HG02885 (cell line): ENCODE measurements around the gene COG3.

Experiments
- ATAC-seq: cut with Tn5 transposase; IDR thresholded peaks from one replicate; pipeline ENCODE4 v1.9.1; 2021; ENCODE audit warnings: mild to moderate bottlenecking; ENCODE audit not compliant: unreplicated experiment, poor library complexity

The COG3 gene

GRCh38 chr13:45541806-45542205, 77.1 kb downstream of the COG3 start:
- ATAC-seq = no peak

DNA sequence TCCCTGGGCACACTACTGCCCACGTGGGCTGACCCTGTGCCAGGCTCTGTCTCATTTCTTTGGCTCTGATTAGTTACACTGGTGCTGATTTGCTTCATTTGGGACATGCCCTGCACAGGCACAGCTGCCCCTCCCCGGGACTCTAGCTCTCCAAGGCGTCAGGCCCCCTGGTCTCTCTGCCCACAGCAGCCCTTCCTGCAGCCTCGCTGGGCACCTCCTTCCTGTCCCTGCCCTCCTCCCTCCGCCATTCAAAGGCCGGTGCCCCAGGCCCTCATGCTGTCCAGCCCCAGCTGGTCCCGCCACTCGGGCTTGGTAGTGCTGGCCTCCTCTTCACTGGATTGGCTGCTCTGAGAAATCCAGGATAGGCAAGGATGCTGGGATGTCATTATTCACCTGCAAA, 77.7 kb downstream of the COG3 start:
- ATAC-seq = no peak

DNA sequence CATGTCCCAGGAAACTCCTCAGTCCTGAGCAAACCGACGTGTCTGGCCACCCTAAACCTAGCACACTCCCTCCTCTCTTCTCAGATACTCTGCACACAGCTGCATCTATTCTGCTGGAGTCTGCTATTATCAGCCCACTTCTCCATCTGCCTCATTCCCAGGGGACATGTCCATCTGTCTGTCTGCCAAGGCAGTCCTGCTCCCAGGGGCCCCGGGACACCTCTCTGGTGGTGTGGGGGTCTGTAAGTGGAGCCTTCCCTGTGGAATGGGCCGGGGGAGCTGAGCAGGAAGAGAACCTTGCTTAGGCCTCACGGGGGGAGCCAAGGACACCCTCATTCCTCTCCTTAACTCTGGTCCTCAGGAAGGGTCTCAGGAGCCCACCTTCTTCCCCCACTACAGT, 78.1 kb downstream of the COG3 start:
- ATAC-seq = no peak

GRCh38 chr13:45544520-45544919, 79.8 kb downstream of the COG3 start:
- ATAC-seq = no peak

DNA sequence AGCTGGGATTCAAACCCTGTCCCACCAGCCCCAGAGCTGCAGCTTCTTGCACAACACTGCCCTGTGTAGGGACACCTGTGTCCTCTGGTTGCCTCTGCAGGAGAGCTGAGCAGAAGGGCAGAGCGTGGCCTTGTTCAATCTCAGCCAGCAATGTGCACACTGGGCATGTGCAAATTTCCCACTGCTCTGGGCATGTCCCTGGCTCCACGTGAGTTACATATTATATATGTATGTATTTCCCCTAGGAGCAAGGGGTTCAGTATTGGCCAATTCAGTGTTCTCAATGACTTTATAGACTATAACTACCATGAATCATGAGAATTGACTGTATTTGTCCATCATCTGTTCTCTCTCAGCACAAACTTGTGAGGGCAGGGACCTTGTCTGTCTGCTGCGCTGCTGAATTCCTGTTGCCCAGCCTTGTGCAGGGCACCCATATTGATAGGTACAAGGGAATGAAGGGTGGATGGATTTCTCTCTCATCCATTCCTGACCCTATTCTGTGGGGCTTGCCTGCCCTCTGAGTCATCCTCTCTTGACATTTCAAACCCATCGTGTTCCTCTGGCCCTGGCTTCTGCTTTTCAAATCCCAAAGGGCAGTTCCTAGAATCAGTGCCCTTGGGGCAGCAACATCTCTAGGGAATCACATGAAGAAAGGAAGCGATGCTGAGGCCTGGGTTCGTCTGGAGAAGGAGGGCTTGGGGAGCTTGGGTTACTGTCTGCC, 81.1 kb downstream of the COG3 start:
- no peak for ATAC-seq

DNA sequence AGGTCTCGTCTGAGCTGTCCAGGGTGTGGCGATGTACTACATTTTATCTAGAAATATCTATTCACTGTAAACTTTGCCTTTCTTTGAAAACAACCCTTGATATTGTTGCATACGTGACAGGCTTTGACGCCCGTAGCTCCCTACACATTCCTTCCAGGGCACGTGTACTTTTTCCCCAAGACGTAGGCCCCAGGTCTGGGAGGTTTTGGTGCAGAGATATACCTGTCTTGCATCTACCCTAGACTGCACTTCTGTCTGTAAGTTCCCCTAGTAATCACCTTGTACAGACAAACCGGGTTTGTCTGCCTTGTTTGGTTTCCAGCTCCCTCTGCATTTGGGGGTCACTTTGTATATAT, 81.6 kb downstream of the COG3 start:
- ATAC-seq = no peak

- ATAC-seq = no peak
Observed at GRCh38 chr13:45548281-45548680, 83.5 kb downstream of the COG3 start.

GRCh38 chr13:45554604-45555109, 89.9 kb downstream of the COG3 start:
- ATAC-seq = no peak

GRCh38 chr13:45564133-45564776, 99.5 kb downstream of the COG3 start:
- no peak for ATAC-seq

- ATAC-seq = no peak
Observed at GRCh38 chr13:45565331-45565730, 100.6 kb downstream of the COG3 start.

DNA sequence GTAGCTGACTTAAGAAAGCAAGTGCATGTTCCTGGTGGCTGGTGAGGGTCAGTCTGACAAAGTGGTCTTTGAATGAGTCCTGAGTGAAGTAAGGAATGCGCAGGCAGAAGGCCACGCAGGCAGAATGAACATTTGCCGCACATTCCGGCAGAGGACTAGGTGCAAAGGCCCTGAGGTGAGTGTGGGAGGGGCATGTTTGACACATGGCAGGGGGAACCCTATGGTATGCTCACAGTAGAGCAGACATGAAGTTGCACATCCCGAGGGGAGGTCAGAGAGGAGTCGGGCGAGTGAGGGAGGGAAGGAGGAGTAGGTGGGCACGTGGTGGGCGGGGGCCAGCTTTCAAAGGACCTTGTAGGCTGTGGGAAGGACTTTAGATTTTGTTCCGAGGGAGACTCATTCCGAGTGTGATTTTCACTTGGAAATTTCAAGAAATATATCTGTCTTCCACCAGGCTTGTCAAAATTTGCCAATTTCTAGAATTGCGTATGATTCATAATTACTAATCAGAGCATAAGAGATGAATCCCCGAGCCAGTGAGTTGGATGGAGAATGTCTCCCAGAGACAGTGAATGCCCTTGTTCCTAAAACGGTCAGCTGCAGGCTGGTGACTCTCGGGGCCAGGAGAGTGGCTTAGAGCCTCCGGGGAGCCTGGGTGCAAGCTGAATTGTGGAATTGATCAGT, 110.5 kb downstream of the COG3 start:
- no peak for ATAC-seq

GRCh38 chr13:45575830-45576180, 111.1 kb downstream of the COG3 start:
- no peak for ATAC-seq

DNA sequence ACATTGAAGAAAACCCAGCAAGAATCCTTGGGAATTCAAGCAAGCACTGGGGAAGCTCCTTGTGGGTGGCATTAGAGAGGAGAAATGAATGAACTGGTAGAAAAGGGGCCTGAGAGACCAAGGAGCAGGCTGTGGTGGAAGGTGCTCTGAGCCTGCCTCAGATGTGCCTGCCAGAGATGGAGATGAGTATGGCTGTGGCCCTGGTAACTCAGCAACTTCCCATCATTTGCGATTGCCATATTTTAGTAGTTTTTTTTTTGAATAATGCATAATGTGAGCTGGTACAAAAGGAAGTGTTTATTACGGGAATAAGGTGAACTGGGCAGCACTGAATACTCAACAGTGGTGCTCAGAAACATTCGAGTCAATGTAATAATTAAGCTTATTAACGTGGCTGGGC, 111.7 kb downstream of the COG3 start:
- no peak for ATAC-seq

- no peak for ATAC-seq
Observed at GRCh38 chr13:45582408-45583076, 117.8 kb downstream of the COG3 start.

DNA sequence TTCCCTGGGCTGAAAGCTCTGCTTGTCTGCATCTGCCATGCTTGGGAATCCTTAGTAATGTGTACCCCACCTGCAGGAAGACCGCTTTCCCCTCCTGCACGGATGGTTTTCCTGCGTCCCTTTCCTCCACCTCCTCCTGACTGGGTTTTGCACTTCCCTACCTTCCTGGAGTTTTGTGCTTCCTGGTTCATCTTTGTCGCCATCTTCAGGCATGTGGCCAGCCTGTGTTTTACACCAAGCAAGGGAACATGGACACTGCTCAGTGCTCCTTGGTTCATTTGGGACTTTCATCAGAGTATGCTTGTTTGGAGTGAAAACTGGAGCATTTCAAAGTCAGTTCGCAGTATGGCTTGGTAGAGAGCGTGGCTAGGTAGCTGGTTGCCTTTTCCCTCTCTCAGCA, 120.1 kb downstream of the COG3 start:
- ATAC-seq = no peak
